K562 (cell line): ENCODE results near the gene ZEB2. TPM values are rescaled to one million over a fixed set of nuclear protein-coding genes. Genes with fewer than 3 reads are reported as not detected.
A peak's percentile ranks its signal among the peaks of the same experiment; 100 is the strongest.

Source experiments
- BRF1 ChIP-seq: IDR thresholded peaks from 3 replicates; pipeline ENCODE4 v1.6.1; 2011; ENCODE audit warnings: borderline replicate concordance, mild to moderate bottlenecking; ENCODE audit not compliant: insufficient read length; ENCODE audit errors: extremely low read depth
- CXXC5 ChIP-seq: fragments of 250-450 bp; sonication (Bioruptor Pico); IDR thresholded peaks from 2 replicates; pipeline ENCODE4 v1.8.0; 2022; ENCODE audit warnings: inconsistent platforms, mild to moderate bottlenecking, moderate library complexity
- EGR1 ChIP-seq: fragments of 450-650 bp; conservative IDR thresholded peaks from 2 replicates; pipeline ENCODE4 v1.6.1; 2017; ENCODE audit warnings: mild to moderate bottlenecking
- MEIS2 ChIP-seq: fragments of 450-650 bp; IDR thresholded peaks from 2 replicates; pipeline ENCODE4 v1.6.1; 2014; ENCODE audit warnings: mild to moderate bottlenecking; ENCODE audit not compliant: partially characterized antibody
- NFE2 ChIP-seq: IDR thresholded peaks from 2 replicates; pipeline ENCODE4 v1.6.1; 2014; ENCODE audit warnings: antibody characterized with exemption, low read depth
- NONO ChIP-seq, 2 experiments: fragments of 200-400 bp in 1 of 2; fragments of 450-650 bp in 1 of 2; formaldehyde crosslinking in 1 of 2; IDR thresholded peaks; 2 replicates each; pipeline ENCODE4 v1.6.1; 2017; ENCODE audit warnings: low read depth in 2 of 2, mild to moderate bottlenecking in 2 of 2, moderate library complexity in 2 of 2, low read length in 1 of 2
- SIRT6 ChIP-seq: IDR thresholded peaks from one replicate; pipeline ENCODE4 v1.6.1; 2012; ENCODE audit warnings: low read depth, mild to moderate bottlenecking, control low read depth, inconsistent platforms, low read length, moderate library complexity
- TRIM28 ChIP-seq: fragments of 450-650 bp; IDR thresholded peaks from 2 replicates; pipeline ENCODE4 v1.6.1; 2017
- ZSCAN29 ChIP-seq: fragments of 450-650 bp; IDR thresholded peaks from 2 replicates; pipeline ENCODE4 v1.6.1; 2017
- polyA plus RNA-seq, 8 experiments: library from polyadenylated mRNA; depleted of rRNA in 4 of 8; stranded (reverse) in 5 of 8; unstranded in 3 of 8; fragments of >200 nt; fragmentation: Nextera tagmentation in 2 of 8; fragmentation: Illumina TruSeq in 1 of 8; extraction: Ambion mirVana in 2 of 8; extraction: Trizol in 1 of 8; gene quantifications; 2 replicates each; pipeline versions ENCODE4 v1.2.1 to v1.2.3, GENCODE V29; 2011 to 2014; ENCODE audit warnings: inconsistent platforms in 1 of 8, missing spikeins in 1 of 8
- total RNA-seq, 7 experiments: library from RNA; depleted of rRNA in 6 of 7; stranded (reverse); fragments of >200 nt in 6 of 7; fragmentation: Illumina TruSeq in 2 of 7; extraction: Trizol in 2 of 7; gene quantifications; 2 replicates each; pipeline versions ENCODE4 v1.2.1 to v1.2.3, GENCODE V29; 2011 to 2021; ENCODE audit warnings: low replicate concordance in 1 of 7
- TF ChIP-seq, protein P1 (sequence below), 2 experiments: fragments of 450-650 bp; formaldehyde crosslinking in 1 of 2; IDR thresholded peaks; 2 replicates each; pipeline versions ENCODE4 v1.4.0 to v1.6.1; 2014 to 2020; ENCODE audit warnings: mild to moderate bottlenecking in 2 of 2, borderline replicate concordance in 1 of 2, low read depth in 1 of 2
- TF ChIP-seq, protein P2 (sequence below): fragments of 450-650 bp; IDR thresholded peaks from 2 replicates; pipeline ENCODE4 v1.6.1; 2018; ENCODE audit not compliant: partially characterized antibody
- TF ChIP-seq, protein P3 (sequence below): fragments of 250-450 bp; sonication (Bioruptor Pico); IDR thresholded peaks from 2 replicates; pipeline ENCODE4 v1.9.0; 2021; ENCODE audit warnings: mild to moderate bottlenecking, inconsistent platforms

Gene ZEB2
- total and polyA plus RNA-seq, 9 of the 15 experiments (the other 6 are each of a cell fraction or from before 2014, with no cell fraction given): 15.1 to 113 (median 72.3) TPM

DNA sequence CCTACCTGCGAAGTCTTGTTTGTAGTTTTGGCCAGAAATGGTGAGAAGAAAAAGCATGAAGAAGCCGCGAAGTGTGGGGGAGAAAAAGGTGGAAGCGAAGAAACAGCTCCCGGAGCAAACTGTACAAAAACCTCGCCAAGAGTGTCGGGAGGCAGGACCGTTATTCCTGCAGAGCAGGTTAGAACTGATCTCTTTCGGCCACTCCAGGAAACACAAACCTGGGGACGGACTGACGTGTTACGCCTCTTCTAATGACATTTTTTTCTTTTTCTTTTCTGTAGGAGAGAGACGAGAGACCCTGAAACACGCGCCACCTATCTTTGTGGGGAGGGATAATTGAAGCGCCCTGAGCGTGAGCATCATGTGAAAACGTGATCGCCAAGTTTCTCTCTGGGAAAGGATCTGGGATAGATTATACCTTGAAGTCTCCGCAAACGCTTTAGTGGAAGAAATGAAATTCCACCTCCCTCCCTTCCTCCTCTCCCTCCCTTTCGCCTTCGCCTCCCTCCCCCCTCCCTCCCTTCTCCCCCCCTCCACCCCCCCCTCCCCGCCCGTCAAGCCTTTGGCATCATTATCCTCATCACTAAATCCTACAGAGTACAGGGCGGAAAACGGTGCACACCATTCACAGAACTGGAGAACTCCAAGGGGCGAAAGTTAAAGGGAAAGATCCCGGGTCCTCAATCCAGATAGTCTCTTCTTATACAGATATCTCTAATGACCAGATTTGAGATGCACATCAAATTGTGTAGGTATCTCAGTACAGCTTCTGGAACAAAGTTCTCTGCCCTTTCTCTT, at the start of gene ZEB2 (continued):
- TF ChIP-seq, protein P1, sequence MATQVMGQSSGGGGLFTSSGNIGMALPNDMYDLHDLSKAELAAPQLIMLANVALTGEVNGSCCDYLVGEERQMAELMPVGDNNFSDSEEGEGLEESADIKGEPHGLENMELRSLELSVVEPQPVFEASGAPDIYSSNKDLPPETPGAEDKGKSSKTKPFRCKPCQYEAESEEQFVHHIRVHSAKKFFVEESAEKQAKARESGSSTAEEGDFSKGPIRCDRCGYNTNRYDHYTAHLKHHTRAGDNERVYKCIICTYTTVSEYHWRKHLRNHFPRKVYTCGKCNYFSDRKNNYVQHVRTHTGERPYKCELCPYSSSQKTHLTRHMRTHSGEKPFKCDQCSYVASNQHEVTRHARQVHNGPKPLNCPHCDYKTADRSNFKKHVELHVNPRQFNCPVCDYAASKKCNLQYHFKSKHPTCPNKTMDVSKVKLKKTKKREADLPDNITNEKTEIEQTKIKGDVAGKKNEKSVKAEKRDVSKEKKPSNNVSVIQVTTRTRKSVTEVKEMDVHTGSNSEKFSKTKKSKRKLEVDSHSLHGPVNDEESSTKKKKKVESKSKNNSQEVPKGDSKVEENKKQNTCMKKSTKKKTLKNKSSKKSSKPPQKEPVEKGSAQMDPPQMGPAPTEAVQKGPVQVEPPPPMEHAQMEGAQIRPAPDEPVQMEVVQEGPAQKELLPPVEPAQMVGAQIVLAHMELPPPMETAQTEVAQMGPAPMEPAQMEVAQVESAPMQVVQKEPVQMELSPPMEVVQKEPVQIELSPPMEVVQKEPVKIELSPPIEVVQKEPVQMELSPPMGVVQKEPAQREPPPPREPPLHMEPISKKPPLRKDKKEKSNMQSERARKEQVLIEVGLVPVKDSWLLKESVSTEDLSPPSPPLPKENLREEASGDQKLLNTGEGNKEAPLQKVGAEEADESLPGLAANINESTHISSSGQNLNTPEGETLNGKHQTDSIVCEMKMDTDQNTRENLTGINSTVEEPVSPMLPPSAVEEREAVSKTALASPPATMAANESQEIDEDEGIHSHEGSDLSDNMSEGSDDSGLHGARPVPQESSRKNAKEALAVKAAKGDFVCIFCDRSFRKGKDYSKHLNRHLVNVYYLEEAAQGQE (IDR thresholded peaks at IDR 0.05; ENCODE audit: borderline replicate concordance): peak; percentile 70
- TF ChIP-seq, protein P1 (CRISPR knock-in tag; IDR thresholded peaks at IDR 0.05; ENCODE audit: low read depth): no peak
- TF ChIP-seq BRF1 (no peak), MEIS2 (peak; percentile 48), ZSCAN29 (0 out of 2 replicates have a peak, but pooled peaks have one; percentile 43), EGR1 (peak; percentile 33; the same call in 1 of the 2 replicates), NONO (IDR thresholded peaks at IDR 0.05; ENCODE audit: low read depth in 2 of 2, low read length in 1 of 2) (peak in 1 of 2 experiments; percentile 89; a peak in 2 of 4 replicates), CXXC5 (CRISPR knock-in tag) (peak; percentile 75), TRIM28 (no peak), SIRT6 (no peak), NFE2 (0 out of 2 replicates have a peak, but pooled peaks have one; percentile 16)
- TF ChIP-seq, protein P2, sequence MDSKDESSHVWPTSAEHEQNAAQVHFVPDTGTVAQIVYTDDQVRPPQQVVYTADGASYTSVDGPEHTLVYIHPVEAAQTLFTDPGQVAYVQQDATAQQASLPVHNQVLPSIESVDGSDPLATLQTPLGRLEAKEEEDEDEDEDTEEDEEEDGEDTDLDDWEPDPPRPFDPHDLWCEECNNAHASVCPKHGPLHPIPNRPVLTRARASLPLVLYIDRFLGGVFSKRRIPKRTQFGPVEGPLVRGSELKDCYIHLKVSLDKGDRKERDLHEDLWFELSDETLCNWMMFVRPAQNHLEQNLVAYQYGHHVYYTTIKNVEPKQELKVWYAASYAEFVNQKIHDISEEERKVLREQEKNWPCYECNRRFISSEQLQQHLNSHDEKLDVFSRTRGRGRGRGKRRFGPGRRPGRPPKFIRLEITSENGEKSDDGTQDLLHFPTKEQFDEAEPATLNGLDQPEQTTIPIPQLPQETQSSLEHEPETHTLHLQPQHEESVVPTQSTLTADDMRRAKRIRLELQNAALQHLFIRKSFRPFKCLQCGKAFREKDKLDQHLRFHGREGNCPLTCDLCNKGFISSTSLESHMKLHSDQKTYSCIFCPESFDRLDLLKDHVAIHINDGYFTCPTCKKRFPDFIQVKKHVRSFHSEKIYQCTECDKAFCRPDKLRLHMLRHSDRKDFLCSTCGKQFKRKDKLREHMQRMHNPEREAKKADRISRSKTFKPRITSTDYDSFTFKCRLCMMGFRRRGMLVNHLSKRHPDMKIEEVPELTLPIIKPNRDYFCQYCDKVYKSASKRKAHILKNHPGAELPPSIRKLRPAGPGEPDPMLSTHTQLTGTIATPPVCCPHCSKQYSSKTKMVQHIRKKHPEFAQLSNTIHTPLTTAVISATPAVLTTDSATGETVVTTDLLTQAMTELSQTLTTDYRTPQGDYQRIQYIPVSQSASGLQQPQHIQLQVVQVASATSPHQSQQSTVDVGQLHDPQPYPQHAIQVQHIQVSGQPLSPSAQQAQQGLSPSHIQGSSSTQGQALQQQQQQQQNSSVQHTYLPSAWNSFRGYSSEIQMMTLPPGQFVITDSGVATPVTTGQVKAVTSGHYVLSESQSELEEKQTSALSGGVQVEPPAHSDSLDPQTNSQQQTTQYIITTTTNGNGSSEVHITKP: peak; percentile 57
- TF ChIP-seq, protein P3, sequence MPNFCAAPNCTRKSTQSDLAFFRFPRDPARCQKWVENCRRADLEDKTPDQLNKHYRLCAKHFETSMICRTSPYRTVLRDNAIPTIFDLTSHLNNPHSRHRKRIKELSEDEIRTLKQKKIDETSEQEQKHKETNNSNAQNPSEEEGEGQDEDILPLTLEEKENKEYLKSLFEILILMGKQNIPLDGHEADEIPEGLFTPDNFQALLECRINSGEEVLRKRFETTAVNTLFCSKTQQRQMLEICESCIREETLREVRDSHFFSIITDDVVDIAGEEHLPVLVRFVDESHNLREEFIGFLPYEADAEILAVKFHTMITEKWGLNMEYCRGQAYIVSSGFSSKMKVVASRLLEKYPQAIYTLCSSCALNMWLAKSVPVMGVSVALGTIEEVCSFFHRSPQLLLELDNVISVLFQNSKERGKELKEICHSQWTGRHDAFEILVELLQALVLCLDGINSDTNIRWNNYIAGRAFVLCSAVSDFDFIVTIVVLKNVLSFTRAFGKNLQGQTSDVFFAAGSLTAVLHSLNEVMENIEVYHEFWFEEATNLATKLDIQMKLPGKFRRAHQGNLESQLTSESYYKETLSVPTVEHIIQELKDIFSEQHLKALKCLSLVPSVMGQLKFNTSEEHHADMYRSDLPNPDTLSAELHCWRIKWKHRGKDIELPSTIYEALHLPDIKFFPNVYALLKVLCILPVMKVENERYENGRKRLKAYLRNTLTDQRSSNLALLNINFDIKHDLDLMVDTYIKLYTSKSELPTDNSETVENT: peak; percentile 77
